SH-SY5Y (cell line): ENCODE data around the gene ALG10B.

Experiments used
- GATA2 ChIP-seq: IDR thresholded peaks from 2 replicates; pipeline ENCODE4 v1.6.1; 2011; ENCODE audit warnings: mild to moderate bottlenecking, low read depth, low read length
- GATA3 ChIP-seq: IDR thresholded peaks from 2 replicates; pipeline ENCODE4 v1.6.1; 2011; ENCODE audit warnings: low read depth, mild to moderate bottlenecking, low read length, moderate library complexity

ALG10B gene, protein sequence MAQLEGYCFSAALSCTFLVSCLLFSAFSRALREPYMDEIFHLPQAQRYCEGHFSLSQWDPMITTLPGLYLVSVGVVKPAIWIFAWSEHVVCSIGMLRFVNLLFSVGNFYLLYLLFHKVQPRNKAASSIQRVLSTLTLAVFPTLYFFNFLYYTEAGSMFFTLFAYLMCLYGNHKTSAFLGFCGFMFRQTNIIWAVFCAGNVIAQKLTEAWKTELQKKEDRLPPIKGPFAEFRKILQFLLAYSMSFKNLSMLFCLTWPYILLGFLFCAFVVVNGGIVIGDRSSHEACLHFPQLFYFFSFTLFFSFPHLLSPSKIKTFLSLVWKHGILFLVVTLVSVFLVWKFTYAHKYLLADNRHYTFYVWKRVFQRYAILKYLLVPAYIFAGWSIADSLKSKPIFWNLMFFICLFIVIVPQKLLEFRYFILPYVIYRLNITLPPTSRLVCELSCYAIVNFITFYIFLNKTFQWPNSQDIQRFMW

DNA sequence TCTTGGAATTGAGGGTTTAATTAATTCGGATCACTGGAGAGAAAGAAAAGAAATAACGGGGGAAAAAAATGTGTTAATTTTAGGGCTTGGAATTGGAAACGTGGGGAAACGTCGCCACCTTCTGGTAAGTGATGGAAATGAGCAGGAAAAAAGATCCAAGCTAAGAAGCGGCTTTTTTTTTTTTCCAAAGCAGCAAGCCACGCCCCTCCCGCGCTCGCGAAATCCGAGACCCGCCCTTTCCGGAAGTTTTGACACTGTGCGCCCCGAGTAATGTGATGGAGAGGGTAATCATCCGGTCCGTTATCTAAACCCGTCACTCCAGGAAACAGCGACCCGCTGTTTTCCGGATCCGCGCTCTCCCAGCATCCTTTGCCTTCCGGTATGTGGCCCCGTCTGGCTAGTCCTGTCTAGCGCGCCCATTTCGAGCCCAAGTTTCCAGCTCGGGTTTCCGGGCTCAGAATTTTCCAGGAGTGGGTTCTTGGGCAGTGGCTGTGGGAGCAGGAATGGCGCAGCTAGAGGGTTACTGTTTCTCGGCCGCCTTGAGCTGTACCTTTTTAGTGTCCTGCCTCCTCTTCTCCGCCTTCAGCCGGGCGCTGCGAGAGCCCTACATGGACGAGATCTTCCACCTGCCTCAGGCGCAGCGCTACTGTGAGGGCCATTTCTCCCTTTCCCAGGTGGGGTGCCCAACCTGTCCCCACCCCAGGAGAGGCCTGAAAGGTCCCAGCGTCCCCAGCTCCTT, at the start of gene ALG10B:
TSS of gene ALG10B (plus strand) at position 384 of the 739 bp plus-strand sequence. CDS start at position 504, 120 bp downstream.
- TF ChIP-seq GATA2 = no peak; the same call in 1 of the 2 replicates
- TF ChIP-seq GATA3 = no peak

DNA sequence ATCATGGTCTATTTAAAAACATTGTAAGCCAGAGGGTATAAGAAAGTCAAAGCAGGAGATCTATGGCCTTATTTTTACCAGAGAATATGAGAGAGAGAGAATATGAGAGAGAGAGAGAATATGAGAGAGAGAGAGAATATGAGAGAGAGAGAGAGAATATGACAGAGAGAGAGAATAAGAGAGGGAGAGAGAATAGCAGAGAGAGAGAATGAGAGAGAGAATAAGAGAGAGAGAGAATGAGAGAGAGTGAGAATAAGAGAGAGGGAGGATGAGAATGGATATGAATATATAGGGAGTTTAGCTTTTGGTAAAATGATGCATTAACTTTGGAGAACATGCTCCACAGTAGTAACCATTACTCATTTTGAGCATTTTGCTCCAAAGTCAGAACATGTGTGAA, 48.0 kb upstream of the ALG10B start:
- TF ChIP-seq GATA2 = no peak
- no peak for TF ChIP-seq GATA3

DNA sequence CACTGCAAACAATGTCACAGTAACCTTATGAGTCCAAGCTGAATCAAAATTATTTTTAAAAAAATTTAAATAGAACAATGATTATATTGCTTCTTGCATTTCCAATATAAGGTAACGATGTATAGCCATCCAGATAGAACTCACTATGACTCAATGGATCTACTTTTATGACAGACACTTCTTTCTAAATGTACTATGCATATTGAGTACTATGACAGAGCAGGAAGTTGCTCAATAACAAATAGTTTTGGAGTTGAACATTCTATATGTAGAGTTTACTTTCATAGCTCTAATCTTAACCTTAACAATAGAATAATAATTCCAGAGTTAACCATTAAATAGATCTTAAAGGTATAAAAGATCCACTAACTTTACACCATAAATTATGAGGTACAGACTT, 46.7 kb upstream of the ALG10B start:
- no peak for TF ChIP-seq GATA2
- no peak for TF ChIP-seq GATA3

DNA sequence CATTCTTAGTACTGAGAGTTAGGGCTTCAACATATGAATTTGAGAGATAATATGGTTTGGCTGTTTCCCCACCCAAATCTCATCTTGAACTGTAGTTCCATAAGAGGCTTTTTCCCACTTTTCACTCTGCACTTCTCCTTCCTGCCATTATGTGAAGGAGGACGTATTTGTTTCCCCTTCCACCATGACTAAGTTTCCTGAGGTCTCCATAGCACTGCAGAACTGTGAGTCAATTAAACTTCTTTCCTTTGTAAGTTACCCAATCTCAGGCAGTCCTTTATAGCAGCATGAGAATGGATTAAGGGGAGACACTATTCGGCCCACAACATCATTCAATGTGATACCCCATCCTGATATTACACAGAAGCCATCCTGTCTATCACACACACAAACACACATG, 36.8 kb upstream of the ALG10B start:
- no peak for TF ChIP-seq GATA3
- no peak for TF ChIP-seq GATA2

DNA sequence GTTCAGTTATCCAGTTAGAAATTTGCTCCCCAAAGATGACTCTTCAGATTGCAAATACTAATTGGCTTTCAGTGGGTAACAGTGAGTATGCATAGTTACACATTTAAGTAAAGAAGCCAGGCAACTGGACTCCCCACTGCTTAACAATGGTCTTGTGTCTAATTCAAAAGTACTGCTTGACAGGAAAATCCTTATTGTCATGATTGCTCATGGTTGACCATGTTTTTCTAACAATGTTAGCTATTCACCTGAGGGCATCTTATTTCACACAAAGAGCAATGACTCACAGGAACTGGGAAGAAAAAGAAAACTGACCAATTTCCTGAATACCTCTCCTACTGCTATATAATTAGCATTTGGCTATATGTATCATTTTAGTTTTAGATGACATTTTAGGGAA, 33.7 kb upstream of the ALG10B start:
- TF ChIP-seq GATA3 = no peak

DNA sequence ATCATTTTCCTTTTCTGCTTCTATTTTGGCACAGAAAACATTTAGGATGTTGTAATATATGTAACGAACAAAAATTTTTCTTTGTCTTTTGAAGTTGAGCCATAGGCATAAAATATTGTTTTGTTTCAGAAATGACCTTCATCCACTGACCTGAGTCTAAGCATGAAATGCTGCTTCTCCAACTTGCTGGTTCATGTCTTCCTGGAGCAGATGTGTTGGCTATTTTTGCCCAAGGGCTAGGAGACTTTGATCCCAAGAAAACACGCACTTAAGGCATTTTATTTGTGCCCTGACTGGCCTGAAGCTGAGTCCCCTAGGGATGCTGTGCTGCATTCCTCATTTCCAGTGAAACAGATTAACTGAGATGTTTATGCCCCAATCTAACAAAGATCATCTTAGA, 27.2 kb upstream of the ALG10B start:
- TF ChIP-seq GATA2 (no peak), GATA3 (no peak)

DNA sequence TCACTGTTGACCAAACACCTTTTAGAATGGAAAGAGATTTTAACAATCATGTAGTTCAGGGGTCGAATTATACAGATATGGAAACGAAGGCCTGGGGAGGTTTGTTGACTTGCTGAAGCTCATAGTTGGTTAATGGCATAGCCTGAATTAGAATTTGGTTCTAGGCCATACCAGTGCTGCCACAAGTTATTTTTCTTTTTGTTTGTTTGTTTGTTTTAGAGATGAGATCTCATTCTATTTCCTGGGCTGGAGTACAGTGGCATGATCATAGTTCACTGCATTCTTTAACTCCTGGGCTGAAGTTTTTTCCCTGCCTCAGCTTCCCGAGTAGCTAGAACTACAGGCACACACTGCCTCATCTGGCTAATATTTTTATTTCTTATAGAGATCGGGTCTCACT, 25.4 kb upstream of the ALG10B start:
- TF ChIP-seq GATA2 = no peak
- no peak for TF ChIP-seq GATA3

DNA sequence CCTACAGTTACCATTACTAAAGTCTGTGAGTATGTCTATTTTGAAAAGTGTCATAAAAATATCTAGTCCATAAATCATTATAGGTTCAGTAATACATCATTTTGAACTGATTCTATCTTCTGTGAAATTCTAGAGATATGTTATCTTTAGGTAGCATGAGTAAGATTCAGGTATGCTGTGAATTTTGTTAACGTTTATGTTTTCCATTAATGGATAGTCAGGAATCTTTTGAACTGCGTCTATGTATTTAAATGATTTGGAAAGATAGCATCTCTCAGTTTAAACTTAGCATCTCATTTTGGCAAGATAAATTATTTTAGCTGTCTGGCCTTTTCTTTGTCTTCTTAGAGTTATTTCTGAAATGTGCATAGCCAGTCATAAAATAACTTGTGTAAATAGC, 8.3 kb downstream of the ALG10B start:
- no peak for TF ChIP-seq GATA2
- no peak for TF ChIP-seq GATA3

DNA sequence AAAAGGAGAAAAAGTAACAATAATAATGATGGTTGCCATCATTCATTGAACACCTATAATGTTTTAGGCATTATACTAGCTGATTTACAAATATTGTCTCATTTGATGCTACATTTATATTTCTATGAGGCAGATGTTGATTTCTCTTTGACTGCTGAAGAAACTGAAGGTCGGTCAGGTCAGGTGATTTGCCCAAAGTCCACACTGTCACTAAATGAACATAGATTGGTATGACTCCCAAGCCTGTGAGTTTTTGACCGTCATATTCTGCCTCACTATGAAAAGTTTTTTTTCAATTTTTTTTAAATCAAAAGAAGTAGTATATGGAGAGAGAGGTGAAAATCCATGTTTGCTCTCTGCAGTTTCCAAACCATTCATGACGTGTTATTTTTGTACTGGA, 10.8 kb downstream of the ALG10B start:
- no peak for TF ChIP-seq GATA2
- no peak for TF ChIP-seq GATA3

DNA sequence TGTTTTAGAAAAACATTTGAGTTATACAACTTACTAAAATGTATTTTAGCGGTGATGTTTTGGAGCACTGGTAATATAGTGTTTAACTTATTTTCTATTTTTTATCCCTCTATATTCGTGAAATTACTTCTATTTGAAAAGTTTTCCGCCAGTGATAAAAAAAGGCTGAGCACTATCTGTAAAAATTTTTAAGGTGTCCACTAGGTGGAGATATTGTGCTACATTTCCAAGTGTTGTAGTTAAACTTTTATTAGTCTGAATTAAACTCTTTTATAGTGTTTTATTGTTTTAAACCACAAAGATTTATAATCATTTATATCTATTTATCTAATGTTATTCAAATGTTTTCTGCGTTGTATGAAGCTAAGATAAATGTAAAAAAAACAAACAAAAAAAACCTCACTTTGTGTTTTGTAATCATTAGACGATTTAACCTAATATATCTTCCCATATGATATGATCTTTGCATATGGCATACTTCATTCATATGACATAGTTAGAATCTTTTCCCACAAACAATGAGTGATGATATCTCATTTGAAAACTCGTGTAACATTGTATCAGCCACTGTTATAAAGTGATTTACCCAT, 11.8 kb downstream of the ALG10B start:
- TF ChIP-seq GATA2 (no peak), GATA3 (no peak)

DNA sequence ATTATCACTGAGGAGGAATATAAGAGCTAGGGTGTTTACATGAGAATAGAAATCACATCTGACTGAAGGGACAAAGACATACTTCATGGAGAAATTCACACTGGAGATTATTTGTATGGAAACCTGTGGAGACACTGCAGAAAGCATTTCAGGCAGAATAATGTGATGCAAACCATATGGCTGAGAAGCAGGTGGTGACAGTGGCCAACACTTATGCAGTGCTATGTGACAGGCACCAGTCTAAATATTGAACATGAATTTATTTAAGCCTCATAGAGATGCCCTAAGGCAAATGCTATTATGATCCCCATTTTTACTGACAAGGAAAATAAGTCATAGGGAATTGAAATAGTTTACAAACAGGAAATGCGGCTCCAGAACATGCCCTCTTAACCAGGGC, 16.2 kb downstream of the ALG10B start:
- TF ChIP-seq GATA2 = no peak
- no peak for TF ChIP-seq GATA3

DNA sequence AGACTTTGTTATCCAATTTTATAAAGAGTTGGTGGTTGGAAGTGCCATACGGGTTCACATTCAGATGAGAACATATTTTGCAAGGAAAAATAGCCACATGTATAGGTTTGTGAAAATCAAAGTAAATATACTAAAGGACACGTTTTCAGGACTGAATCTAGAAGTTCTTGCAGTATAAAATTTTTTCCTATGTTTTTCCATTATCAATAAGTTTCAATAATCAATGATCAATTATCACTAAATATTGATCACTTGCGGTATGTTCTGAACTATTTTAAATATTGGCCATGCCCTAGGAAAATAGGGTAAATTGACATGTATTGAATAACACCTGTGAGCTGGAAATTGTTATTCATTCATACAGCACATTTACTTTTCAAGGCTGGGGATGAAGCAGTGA, 25.9 kb downstream of the ALG10B start:
- TF ChIP-seq GATA3 (no peak), GATA2 (no peak)

DNA sequence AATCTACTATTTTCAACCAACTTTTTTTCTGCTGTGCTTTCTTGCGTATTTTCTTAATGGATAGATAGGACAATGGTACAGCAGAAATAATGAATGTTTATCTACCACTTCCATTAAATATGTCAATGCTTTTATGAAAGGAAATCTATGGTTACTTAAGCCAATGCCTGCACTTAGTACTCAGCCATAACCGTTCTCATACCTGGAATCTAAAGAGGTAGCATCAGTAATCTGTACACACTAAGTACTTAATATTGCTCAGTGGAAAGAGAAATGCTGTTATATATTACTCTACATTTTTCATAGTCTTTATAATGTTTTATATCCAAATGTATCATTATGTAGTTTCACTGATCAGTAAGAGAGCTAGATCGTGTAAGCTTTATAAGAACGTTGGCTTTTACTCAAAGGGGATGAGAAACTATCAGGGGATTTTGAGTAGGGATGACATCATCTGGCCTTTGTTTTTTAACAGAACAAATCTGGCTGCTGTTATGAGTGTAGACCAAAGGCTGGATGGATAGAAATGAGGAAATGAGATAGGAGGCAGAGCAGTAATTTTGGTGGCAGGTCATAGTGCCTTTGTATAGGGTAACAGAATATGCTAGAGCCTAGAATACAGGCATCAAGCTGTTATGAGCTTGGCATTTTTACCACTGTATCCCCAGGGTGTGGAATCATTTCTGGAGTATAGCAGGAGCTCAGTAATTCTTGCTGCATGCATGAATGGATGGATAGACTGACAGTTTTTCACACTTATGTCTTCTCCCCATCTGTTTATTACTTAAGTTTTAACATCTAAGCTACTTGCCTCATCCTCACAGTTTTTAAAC, 34.0 kb downstream of the ALG10B start:
- no peak for TF ChIP-seq GATA3
- no peak for TF ChIP-seq GATA2

DNA sequence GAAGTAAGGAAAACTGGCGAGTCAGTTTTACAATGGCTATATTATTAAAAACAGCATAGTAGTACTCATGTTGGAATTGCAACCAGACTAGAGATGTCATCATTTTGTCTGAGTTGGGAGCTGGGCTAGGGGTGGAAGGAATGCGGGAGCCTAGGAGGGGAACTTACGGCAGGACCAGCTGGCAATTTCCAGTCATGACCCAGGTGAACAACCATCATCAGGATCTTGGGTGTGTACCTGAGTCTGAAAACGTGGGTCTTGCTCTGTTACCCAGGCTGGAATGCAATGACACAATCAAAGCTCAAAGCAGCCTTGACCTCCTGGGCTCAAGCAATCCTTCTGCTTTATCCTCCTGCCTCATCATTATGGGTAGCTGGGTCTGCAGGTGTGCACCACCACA, 50.9 kb downstream of the ALG10B start:
- no peak for TF ChIP-seq GATA2
- no peak for TF ChIP-seq GATA3

DNA sequence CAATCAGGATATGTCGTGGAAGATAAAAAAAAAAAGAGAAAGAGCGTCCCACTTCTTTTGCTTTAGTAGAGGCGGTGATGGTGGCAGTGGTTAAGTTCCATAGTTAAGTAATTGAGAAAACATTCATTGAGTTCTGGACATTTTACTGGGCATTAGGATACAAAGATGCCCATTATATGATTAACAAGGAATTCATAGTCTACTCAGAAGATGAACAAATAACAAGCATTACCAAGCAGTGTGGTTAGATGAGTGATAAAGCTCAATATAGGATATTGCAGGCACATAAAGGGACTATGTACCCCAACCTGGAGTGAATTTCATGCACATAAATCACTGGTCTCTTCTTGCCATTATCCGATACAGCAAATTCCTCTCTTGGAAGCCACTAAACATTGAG, 53.7 kb downstream of the ALG10B start:
- TF ChIP-seq GATA3 (no peak), GATA2 (no peak)
